Fibroblast of skin of left biceps (primary cell): Measurements from ENCODE around the gene SRSF5.
"Not testable (repeated sequence)": the region's sequence is repeated elsewhere in the genome, so short reads cannot be mapped to it uniquely, and the experiment has no call there.

ENCODE experiments used
- DNase-seq, 2 experiments: peaks; one replicate each; pipeline ENCODE4 v3.0.0-alpha.2; 2013; ENCODE audit warnings: low read depth in 2 of 2

Gene SRSF5

GRCh38 chr14:69766984-69767368, at the start of gene SRSF5:
Gene SRSF5 (plus strand): TSS chr14:69767142. CDS start chr14:69768157, 1,015 bp downstream.
- DNase-seq = peak; percentile 91 to 93

DNA sequence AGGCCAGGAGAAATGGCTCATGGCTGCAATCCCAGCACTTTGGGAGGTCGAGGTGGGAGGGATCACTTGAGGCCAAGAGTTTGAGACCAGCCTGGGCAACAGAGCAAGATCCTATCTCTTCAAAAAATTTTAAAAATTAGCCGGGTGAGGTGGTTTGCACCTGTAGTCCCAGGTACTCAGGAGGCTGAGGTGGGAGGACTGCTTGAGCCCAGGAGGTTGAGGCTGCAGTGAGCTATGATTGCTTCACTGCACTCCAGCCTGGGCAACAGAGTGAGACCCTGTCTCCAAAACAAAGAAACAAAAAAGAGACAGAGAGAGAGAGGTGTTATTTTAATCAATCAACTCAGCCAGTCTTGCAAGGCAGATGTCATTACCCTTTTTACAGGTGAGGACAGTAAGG, 48.3 kb upstream of the SRSF5 start:
- not testable (repeated sequence) for DNase-seq

- peak; percentile 79 to 81 for DNase-seq
These were observed 47.4 kb upstream of the SRSF5 start for GRCh38 chr14:69719501-69719951.

DNA sequence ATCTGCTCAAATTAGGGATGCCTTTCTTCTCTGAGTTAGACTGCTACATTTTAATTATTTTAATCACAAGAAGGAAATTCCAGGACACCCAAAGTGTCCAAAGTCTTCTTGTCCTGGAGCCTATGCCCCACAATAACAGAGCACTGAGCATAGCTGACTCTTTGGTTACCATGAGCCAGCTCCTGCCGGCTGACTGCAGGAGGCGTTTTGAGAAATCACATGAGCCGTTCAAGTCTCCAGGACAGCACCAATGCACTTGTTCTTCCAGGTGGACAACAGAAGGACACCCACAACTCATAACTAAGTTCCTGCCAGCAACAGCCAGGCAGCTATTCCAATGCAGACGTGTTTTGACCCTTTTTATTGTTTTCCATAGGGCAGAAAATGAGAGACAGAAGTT, 46.0 kb upstream of the SRSF5 start:
- no peak for DNase-seq

DNA sequence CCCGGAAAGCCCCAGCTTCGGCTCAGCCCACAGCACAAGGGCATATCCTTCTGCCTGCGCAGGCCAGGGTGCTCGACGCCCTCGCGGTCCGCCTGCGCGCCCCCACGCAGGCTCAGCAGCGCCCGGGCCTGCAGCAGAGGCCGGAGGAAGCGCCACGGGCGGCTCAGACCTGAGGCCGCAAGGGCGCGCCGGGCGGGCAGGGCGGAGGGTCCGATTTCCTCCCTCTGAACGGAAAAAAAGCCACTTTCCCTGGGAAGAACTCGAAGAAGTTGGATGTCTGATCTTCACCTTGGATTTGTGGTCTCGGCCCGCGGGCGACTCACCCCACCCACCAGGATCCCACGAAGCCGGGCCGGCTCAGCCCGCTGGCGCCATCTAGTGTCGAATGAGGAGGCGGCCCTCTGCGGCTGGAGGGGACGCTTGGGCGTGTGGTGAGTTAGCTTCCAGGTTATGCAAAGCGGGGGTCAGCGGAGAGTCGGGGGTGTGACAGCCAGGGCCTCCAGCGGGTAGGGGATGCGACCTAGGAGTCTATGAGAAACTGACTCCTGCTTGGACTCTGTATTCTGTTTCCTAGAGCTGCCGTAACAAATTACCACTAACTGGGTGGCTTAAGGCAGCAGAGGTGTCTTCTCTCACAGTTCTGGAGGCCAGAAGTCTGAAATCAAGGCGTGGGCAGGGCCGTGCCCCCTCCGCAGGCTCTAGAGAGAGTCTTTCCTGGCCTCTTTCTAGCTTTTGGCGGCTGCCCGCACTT, 40.0 kb upstream of the SRSF5 start:
- DNase-seq = peak; percentile 32 to 38

DNA sequence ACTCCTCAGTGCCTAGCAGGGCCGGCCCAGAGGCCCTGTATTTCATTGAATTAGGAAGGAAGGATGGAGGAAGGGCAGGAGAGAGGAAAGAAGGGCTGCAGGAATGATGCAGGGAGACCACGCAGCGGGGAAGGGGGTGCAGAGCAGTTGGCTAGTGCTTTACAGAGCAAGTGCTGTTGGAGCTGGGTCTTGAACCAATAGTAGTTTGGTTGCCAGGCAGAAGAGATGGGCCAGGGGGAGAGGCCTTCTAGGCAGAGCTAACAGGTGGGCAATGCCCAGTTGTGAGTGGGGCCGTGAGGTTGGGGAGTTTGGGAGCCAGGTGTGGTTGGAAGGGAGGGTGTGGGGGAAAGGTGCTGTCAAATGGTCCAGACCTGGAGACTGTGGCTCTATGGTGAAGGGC, 39.1 kb upstream of the SRSF5 start:
- DNase-seq = no peak

DNA sequence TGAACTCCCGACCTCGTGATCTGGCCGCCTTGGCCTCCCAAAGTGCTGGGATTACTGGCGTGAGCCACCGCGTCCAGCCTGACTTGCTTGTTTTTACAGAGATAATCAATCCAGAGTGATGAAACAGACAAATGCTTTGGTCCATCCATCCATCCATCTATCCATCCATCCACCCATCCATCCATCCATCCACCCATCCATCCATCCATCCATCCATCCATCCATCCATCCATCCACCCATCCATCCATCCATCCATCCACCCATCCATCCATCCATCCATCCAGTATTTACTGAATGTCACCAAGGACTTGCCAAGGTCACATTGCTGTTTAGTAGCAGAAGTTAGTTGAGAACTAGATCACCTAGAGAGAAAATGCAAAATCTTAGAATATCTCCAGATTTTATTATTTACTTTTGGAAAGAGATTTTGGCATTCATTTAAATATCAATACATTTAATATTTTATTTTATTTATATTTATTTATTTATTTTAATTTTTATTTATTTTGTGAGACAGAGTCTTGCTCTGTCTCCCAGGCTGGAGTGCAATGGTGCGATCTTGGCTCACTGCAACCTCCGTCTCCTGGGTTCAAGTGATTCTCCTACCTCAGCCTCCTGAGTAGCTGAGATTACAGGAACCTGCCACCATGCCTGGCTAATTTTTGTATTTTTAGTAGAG, 34.9 kb upstream of the SRSF5 start:
- DNase-seq = not testable (repeated sequence)

GRCh38 chr14:69736405-69736804, 30.5 kb upstream of the SRSF5 start:
- not testable (repeated sequence) for DNase-seq

DNA sequence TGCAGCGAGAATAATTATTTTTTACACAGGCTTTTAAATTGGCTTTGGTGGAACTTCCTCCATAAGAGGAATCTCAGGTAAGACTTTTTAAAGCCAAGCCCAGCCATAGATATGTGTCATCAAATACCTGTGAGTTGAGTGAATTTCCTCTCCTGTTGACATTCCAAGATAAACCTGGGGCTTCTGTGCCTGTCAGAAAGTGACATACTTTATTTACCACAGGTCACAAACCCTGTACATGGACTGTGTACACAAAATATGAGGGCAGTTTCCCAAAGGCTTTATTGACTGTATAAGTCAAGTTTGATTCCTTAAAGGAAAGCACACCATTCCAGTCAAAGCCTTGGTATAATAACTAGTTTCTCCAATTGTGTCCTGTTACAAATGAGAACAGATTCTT, 25.9 kb upstream of the SRSF5 start:
- DNase-seq = no peak

DNA sequence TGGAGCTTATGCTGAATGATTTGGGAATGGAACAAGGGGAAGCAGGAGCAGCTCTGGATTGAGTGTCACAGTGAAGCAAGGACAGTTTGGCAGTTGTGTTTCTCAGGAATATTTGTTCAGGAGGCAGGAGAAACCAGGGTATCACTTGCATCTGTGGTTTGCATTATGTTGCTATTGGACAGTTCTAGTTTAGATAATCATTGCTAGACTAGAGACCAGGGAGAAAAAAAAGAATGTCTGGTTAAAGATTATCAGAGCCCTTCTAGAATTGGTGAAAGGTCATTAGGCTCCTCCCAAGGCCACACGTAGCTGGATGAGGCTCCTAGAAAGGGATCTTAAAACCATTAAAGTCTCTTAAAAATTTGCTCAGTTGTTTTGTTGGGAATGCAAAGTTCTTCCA, 17.0 kb upstream of the SRSF5 start:
- DNase-seq = no peak

- DNase-seq = no peak
These were observed 16.4 kb upstream of the SRSF5 start for GRCh38 chr14:69750495-69750894.

DNA sequence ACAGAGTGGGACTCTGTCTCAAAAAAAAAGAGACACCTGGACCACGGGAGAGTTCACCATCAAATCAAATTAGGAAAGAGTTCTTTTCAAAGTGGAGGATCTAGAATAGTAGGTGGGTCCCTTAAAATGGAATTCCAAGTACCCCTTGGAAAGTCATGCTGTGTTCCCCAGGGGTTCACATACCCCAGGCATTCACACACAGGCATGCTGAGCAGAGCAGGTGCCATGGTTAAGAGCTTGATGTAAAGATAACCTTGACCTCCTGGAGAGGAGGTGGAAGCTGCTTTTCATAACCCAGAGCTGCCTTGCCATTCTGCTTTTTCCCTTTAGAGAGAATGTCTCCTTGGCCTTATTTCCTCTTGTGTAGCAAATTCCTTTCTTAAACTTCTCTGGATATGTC, 14.2 kb upstream of the SRSF5 start:
- DNase-seq = no peak

DNA sequence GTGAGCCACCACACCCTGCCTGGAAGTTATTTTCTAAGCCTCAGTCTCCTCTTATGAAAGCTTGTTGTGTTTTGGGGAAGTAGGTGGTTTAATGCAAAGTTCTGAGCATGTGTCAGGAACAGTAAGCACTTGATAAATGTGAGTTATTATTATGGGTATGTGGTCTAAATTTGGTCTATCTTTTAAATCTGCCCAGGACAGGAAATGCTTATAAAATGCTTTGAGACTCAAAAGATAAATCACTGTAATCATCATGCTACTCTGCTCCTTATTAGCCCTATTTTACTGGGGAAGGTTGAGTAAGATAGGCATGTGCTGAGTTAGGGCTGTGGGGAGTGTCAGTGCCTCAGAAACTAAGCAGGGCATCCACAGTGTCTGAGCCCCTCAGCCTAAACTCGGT, 13.1 kb upstream of the SRSF5 start:
- DNase-seq = no peak

DNA sequence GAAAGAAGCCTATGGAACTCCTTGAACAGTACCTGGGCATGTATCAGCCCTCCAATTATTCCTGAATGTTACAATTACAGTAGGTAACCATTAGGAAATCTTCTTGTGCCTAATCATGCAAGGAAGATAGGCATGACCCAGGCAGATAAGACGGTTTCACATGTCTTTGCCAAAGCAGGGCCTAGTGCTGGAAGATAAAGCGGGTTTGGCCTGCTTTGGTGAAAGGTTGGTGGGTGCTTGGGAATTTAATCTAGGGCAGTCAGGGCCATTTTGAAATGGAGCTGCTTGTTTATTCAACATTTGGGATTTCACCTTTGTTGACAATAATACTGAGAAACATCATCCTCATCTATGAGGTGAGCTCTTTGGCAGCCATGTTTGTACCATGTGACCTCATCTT, 12.5 kb upstream of the SRSF5 start:
- no peak for DNase-seq

DNA sequence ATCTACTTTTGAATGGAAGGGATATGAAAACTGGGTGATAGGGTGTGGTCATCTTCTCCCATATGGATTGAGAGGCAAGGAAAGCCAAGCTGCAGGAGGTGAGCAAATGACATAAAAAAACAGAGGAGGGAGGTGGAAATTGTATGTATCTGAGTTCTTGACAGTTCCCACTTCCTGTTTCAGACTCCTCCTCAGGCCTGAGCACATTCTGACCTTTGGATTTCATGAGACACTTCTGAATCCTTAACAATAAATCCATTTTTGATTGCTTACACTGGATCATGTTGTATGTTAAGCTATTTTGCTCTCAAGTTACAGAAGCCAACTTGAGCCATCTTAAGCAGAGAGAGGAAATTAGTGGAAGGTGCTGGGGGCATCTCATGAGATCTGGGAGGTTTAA, 11.6 kb upstream of the SRSF5 start:
- no peak for DNase-seq

- no peak for DNase-seq
These were observed 11.2 kb upstream of the SRSF5 start for GRCh38 chr14:69755784-69756183.

GRCh38 chr14:69756298-69756697, 10.6 kb upstream of the SRSF5 start:
- no peak for DNase-seq

DNA sequence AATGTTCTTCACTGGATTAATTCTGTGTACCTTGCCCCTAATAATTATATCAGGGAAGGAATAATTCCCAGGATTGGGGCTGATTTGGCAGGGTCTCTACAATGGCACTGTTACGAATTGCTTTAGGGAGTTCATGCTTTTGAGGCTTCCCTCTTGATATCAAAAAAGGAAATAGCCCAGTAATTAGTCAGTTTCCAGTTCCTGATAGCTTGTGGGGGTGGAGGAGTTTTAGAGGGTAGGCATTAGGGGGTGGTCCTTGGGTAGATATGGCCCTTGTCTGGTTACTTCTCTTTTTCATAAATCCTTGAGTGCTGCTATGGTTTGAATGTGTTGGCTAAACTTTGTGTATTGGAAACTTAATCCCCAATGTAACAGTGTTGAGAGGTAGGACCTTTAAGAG, 6.1 kb upstream of the SRSF5 start:
- DNase-seq = no peak

- no peak for DNase-seq
These were observed 3.0 kb upstream of the SRSF5 start for GRCh38 chr14:69763761-69764510.

DNA sequence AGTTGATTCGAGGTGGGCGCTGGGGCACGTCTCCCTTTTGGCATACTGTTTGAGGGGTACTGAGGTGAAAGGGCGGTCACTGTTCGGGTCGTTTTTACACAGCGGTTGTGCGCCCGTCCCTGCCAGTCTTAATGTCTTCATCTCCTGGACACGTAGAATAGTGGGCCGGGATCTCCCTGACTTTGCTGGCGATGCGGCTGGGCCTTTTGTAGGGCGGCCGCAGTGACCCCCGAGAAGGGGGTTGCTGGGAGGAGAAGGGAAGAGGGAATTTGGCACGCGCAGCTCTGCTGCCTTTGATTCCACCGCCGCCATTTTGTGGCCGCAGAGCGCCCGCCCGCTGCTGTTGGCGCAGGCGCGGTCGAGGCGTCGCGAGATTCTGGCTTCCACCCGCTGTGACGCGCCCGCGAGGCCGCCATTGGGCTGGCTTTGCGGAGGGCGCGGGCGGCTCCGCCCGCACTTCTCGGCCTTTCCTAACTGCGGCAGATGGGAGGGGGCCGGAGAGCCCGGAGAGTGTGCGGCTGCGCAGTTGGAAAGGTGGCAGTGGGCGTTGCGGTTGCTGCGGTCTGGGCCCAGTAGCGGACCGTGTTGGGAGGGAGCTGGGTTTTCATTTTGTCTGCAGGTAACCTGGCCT, 542 bp downstream of the SRSF5 start:
- DNase-seq = peak; percentile 79 to 84

GRCh38 chr14:69768873-69769272, 1.9 kb downstream of the SRSF5 start:
- no peak for DNase-seq

GRCh38 chr14:69769623-69770022, 2.7 kb downstream of the SRSF5 start:
- no peak for DNase-seq
